ENCODE measurements around the gene VARS1.

Gene VARS1

GRCh38 chr6:31836047-31836473 is 40.5 kb upstream of the VARS1 start:
- Histone ChIP-seq H2AFZ (ENCODE audit: low read depth, low read length) (no peak overlapping the region), H3K9me3 (ENCODE audit: insufficient read depth, low read length) (no peaks in the 10 kb centered on the region), H3K79me2 (ENCODE audit: low read length) (peaks cover 44% of the 10 kb centered on the region), H3K4me1 (ENCODE audit: low read length) (peaks cover 29% of the 10 kb centered on the region), H3K4me2 (ENCODE audit: low read length) (peak overlapping the region; percentile 97), H3K9ac (ENCODE audit: low read length) (peak overlapping the region; percentile 99), H4K20me1 (ENCODE audit: insufficient read depth, low read length) (peaks cover 12% of the 10 kb centered on the region), H3K36me3 (replicated peaks; ENCODE audit: low read depth, low read length) (peaks cover 48% of the 10 kb centered on the region), H3K4me3 (ENCODE audit: low read length) (peak overlapping the region; percentile 98), H3K27ac (ENCODE audit: low read length) (peak overlapping the region; percentile 88), H3K27me3 (ENCODE audit: low read depth, low read length) (no peaks in the 10 kb centered on the region)
- TF ChIP-seq CTCF (IDR thresholded peaks at IDR 0.05; ENCODE audit: low read depth, low read length): no peak
- no peak for TF ChIP-seq EZH2phosphoT487 (IDR thresholded peaks at IDR 0.05; ENCODE audit: low read depth)

GRCh38 chr6:31834367-31835250 is 39.1 kb upstream of the VARS1 start:
- Histone ChIP-seq H3K36me3 (replicated peaks; ENCODE audit: low read depth, low read length) (peaks cover 36% of the 10 kb centered on the region), H3K27ac (ENCODE audit: low read length) (peak overlapping the region; percentile 88), H2AFZ (ENCODE audit: low read depth, low read length) (peak overlapping the region; percentile 14; the same call in 1 of the 2 replicates), H4K20me1 (ENCODE audit: insufficient read depth, low read length) (peaks cover 12% of the 10 kb centered on the region), H3K27me3 (ENCODE audit: low read depth, low read length) (no peaks in the 10 kb centered on the region), H3K79me2 (ENCODE audit: low read length) (peaks cover 44% of the 10 kb centered on the region), H3K9ac (ENCODE audit: low read length) (peak overlapping the region; percentile 99), H3K9me3 (ENCODE audit: insufficient read depth, low read length) (no peaks in the 10 kb centered on the region), H3K4me3 (ENCODE audit: low read length) (peak overlapping the region; percentile 98), H3K4me1 (ENCODE audit: low read length) (peaks cover 33% of the 10 kb centered on the region), H3K4me2 (ENCODE audit: low read length) (peak overlapping the region; percentile 97)
- TF ChIP-seq EZH2phosphoT487 (IDR thresholded peaks at IDR 0.05; ENCODE audit: low read depth) (no peak), CTCF (IDR thresholded peaks at IDR 0.05; ENCODE audit: low read depth, low read length) (no peak)

- TF ChIP-seq EZH2phosphoT487 (IDR thresholded peaks at IDR 0.05; ENCODE audit: low read depth) (no peak), CTCF (IDR thresholded peaks at IDR 0.05; ENCODE audit: low read depth, low read length) (no peak)
- Histone ChIP-seq H3K27ac (ENCODE audit: low read length) (no peak overlapping the region), H4K20me1 (ENCODE audit: insufficient read depth, low read length) (no peaks in the 10 kb centered on the region; the same call in 1 of the 2 replicates), H3K9ac (ENCODE audit: low read length) (no peak overlapping the region), H3K4me3 (ENCODE audit: low read length) (no peak overlapping the region), H3K79me2 (ENCODE audit: low read length) (peaks cover 25% of the 10 kb centered on the region), H3K4me2 (ENCODE audit: low read length) (peak overlapping the region; percentile 94; the same call in 1 of the 2 replicates), H3K36me3 (replicated peaks; ENCODE audit: low read depth, low read length) (peaks cover 12% of the 10 kb centered on the region), H3K9me3 (ENCODE audit: insufficient read depth, low read length) (no peaks in the 10 kb centered on the region), H2AFZ (ENCODE audit: low read depth, low read length) (no peak overlapping the region), H3K27me3 (ENCODE audit: low read depth, low read length) (no peaks in the 10 kb centered on the region), H3K4me1 (ENCODE audit: low read length) (peaks cover 23% of the 10 kb centered on the region)
These were observed 36.0 kb upstream of the VARS1 start for GRCh38 chr6:31831350-31832215.
